DND-41 (cell line): ENCODE measurements around the gene GOLGA3.

Experiments used
- ATAC-seq: fragments of 200-7000 bp; cut with Tn5 transposase; 3 replicates; pipeline ENCODE4 v1.9.1; 2021; ENCODE audit warnings: low read depth; ENCODE audit not compliant: insufficient read depth
- DNase-seq: peaks from one replicate; pipeline ENCODE4 v3.0.0-alpha.2; 2020
- H2AFZ ChIP-seq: 2 replicates; pipeline ENCODE4 v1.6.0; 2012; ENCODE audit warnings: low read depth, low read length
- H3K27ac ChIP-seq: 2 replicates; pipeline ENCODE4 v1.5.1; 2012; ENCODE audit warnings: low read length, inconsistent platforms
- H3K27me3 ChIP-seq: fragments of 200-600 bp; sonication (generic); 2 replicates; pipeline ENCODE4 v1.6.0; 2012; ENCODE audit warnings: low read length, mild to moderate bottlenecking, inconsistent platforms; ENCODE audit not compliant: insufficient read depth, poor library complexity
- H3K36me3 ChIP-seq: 2 replicates; pipeline ENCODE4 v1.5.1; 2012; ENCODE audit warnings: low read length, inconsistent platforms; ENCODE audit not compliant: insufficient read depth
- H3K4me1 ChIP-seq: 2 replicates; pipeline ENCODE4 v1.5.1; 2012; ENCODE audit warnings: mild to moderate bottlenecking, low read length; ENCODE audit not compliant: insufficient read depth
- H3K4me2 ChIP-seq: 2 replicates; pipeline ENCODE4 v1.6.0; 2012; ENCODE audit warnings: mild to moderate bottlenecking, moderate library complexity, low read length, inconsistent platforms; ENCODE audit not compliant: insufficient read depth
- H3K4me3 ChIP-seq, 2 experiments: fragments of 200-600 bp in 1 of 2; shearing (Covaris generic) in 1 of 2; 2 replicates each; pipeline ENCODE4 v1.5.1; 2012 to 2016; ENCODE audit warnings: inconsistent platforms in 2 of 2, low read length in 2 of 2, mild to moderate bottlenecking in 2 of 2, low read depth in 1 of 2, moderate library complexity in 1 of 2
- H3K79me2 ChIP-seq: 2 replicates; pipeline ENCODE4 v1.6.0; 2012; ENCODE audit warnings: low read length, inconsistent platforms; ENCODE audit not compliant: insufficient read depth
- H3K9ac ChIP-seq: 2 replicates; pipeline ENCODE4 v1.6.0; 2012; ENCODE audit warnings: low read depth, mild to moderate bottlenecking, inconsistent platforms, low read length, moderate library complexity
- H3K9me3 ChIP-seq: 2 replicates; pipeline ENCODE4 v1.5.1; 2012; ENCODE audit warnings: low read length, moderate library complexity, mild to moderate bottlenecking, inconsistent platforms; ENCODE audit not compliant: insufficient read depth, severe bottlenecking
- H4K20me1 ChIP-seq: 2 replicates; pipeline ENCODE4 v1.6.0; 2012; ENCODE audit warnings: low read length; ENCODE audit not compliant: insufficient read depth
- EZH2 ChIP-seq: IDR thresholded peaks from 3 replicates; pipeline ENCODE4 v1.6.1; 2012; ENCODE audit warnings: borderline replicate concordance, low read depth, mild to moderate bottlenecking, moderate library complexity, low read length, inconsistent platforms; ENCODE audit not compliant: severe bottlenecking
- TF ChIP-seq, protein P1 (sequence below): IDR thresholded peaks from 2 replicates; pipeline ENCODE4 v1.5.1; 2012; ENCODE audit warnings: borderline replicate concordance, low read length, moderate library complexity, mild to moderate bottlenecking; ENCODE audit not compliant: poor library complexity, severe bottlenecking; ENCODE audit errors: extremely low read depth

The GOLGA3 gene

DNA sequence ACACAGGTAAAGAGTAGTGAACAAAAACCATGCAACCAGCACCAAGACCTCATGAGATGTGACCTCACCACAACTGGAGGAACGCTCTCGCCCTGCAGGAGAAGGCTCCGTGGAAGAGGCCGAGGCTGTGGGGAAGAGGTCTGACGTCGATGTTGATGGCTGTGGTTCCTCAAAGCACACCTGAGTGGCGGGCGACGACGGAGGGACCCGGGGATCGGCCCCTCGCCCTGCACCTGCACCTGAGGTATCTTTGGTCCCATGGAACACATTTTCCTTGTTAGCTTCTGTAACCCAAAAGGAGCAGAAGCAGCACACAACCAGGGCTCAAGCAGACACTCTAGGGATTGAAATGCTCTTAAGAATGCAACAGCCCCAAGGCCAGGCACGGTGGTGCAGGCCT, 40.9 kb upstream of the GOLGA3 start:
- no peaks in the 10 kb centered on the region for H3K27me3 ChIP-seq
- H3K27ac ChIP-seq = no peak overlapping the region
- H3K9me3 ChIP-seq = peaks cover 2% of the 10 kb centered on the region
- H3K79me2 ChIP-seq = no peaks in the 10 kb centered on the region
- no peak overlapping the region for H3K9ac ChIP-seq
- ATAC-seq = no peak
- no peak overlapping the region for H2AFZ ChIP-seq
- peaks cover 50% of the 10 kb centered on the region for H3K36me3 ChIP-seq
- no peaks in the 10 kb centered on the region for H3K4me1 ChIP-seq
- H3K4me2 ChIP-seq = no peak overlapping the region
- DNase-seq = no peak
- TF ChIP-seq, protein P1, sequence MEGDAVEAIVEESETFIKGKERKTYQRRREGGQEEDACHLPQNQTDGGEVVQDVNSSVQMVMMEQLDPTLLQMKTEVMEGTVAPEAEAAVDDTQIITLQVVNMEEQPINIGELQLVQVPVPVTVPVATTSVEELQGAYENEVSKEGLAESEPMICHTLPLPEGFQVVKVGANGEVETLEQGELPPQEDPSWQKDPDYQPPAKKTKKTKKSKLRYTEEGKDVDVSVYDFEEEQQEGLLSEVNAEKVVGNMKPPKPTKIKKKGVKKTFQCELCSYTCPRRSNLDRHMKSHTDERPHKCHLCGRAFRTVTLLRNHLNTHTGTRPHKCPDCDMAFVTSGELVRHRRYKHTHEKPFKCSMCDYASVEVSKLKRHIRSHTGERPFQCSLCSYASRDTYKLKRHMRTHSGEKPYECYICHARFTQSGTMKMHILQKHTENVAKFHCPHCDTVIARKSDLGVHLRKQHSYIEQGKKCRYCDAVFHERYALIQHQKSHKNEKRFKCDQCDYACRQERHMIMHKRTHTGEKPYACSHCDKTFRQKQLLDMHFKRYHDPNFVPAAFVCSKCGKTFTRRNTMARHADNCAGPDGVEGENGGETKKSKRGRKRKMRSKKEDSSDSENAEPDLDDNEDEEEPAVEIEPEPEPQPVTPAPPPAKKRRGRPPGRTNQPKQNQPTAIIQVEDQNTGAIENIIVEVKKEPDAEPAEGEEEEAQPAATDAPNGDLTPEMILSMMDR = no peak
- no peak for TF ChIP-seq EZH2
- H4K20me1 ChIP-seq = peaks cover 2% of the 10 kb centered on the region; the same call in 1 of the 2 replicates
- H3K4me3 ChIP-seq = no peak overlapping the region

DNA sequence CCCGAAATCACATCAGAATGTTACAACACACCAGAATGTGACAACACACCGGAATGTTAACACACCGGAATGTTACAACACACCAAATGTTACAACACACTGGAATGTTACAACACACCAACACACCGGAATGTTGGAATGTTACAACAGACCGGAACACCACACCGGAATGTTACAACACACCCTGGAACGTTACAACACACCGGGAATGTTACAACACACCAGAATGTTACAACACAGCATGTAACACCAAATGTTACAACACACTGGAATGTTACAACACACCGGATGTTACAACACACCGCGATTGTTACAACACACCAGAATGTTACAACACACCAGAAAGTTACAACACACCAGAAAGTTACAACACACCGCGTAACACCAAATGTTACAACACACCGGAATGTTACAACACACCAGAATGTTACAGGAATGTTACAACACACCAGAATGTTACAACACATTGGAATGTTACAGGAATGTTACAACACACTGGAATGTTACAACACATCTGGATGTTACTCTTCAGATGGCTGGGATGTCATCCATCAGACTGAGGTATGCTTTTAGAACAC, 37.7 kb upstream of the GOLGA3 start:
- Histone ChIP-seq H3K9ac (no peak overlapping the region), H4K20me1 (no peaks in the 10 kb centered on the region), H3K4me2 (no peak overlapping the region), H3K27ac (no peak overlapping the region), H2AFZ (no peak overlapping the region), H3K27me3 (no peaks in the 10 kb centered on the region), H3K9me3 (peaks cover 2% of the 10 kb centered on the region), H3K4me3 (no peak overlapping the region), H3K36me3 (peaks cover 29% of the 10 kb centered on the region), H3K4me1 (no peaks in the 10 kb centered on the region), H3K79me2 (no peaks in the 10 kb centered on the region)
- DNase-seq (no peak), ATAC-seq (no peak)
- TF ChIP-seq, protein P1 = no peak
- no peak for TF ChIP-seq EZH2

DNA sequence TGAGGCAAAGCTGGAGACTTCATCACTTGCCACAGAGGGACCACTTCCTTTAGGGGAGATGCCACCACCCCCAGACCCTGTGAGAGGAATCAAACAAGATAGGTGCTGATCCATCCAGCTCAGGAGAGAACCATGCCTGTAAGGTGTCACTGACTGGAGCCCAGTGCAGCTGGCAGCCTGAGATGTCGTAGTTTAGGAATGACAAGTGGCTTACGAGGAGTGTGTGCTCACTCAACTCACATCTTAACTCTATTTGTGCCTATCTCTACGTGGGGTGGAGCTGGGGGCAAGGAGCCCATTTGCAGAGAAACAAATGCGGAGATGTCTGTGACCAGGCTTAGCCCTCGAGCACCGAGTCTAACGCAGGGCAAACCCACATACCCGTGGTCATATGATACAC, 32.9 kb upstream of the GOLGA3 start:
- TF ChIP-seq, protein P1 = no peak
- no peak for TF ChIP-seq EZH2
- H3K4me2 ChIP-seq = no peak overlapping the region
- H3K36me3 ChIP-seq = peaks cover 40% of the 10 kb centered on the region

More for the DNA sequence above, 32.9 kb upstream of the GOLGA3 start:
- Histone ChIP-seq H3K4me3 (no peak overlapping the region), H3K9me3 (no peaks in the 10 kb centered on the region), H3K27me3 (no peaks in the 10 kb centered on the region), H3K4me1 (no peaks in the 10 kb centered on the region), H4K20me1 (no peaks in the 10 kb centered on the region), H3K27ac (no peak overlapping the region), H2AFZ (no peak overlapping the region), H3K9ac (no peak overlapping the region), H3K79me2 (no peaks in the 10 kb centered on the region)
- no peak for DNase-seq
- ATAC-seq = no peak
